HG02678 (cell line): ENCODE data around the gene ARHGAP40.

Experiments
- ATAC-seq: cut with Tn5 transposase; IDR thresholded peaks from one replicate; pipeline ENCODE4 v1.9.1; 2021; ENCODE audit warnings: mild to moderate bottlenecking, moderate library complexity; ENCODE audit not compliant: unreplicated experiment

The ARHGAP40 gene

DNA sequence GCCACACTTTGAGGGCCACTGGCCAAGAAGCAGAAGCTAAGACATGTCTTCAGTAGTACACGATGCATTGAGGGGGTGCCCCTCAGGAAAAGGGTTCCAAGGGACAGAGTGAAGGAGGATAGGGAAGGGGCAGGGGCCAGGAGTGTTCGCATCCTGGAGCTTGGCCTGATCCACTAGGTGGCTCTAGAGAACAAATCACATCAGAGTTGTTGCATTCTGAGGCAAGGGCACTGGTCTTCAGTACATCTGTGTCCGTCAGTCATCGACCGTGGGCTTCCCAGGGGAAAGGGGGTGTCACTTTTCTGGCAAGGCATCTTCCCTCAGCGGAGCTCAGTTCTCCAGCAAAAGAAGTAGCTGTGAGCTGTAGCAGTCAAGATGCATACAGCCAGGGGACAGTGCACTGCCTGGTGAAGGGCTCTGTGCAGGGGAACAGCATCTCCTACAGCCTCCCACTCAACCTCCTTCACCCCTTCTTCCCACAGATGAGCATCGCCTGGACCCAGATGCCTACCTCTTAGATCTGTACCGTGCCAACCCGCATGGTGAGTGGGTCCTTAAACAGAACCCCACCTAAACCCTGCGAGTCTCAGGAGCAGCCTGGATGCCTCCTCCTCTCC is 47.8 kb downstream of the ARHGAP40 start:
- ATAC-seq: no peak

DNA sequence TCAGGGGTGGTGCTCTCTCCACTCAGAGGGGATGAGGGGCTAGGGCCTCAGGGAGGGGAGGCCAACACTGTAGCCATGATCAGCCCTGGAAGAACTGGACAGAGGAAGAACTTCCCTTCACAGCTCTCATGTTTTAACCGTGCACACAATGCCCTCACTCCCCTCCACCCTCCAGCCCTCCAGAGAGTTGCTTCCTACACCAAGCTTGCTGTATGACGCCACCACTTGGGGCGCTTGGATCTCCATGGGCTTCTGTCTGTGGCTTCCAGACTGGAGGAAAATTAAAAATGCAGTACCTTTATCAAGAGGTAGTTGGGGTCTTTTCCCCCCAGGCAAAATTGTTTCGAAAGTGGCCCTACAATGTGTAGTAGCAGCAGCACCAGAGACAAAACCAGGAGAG is 48.4 kb downstream of the ARHGAP40 start:
- no peak for ATAC-seq

DNA sequence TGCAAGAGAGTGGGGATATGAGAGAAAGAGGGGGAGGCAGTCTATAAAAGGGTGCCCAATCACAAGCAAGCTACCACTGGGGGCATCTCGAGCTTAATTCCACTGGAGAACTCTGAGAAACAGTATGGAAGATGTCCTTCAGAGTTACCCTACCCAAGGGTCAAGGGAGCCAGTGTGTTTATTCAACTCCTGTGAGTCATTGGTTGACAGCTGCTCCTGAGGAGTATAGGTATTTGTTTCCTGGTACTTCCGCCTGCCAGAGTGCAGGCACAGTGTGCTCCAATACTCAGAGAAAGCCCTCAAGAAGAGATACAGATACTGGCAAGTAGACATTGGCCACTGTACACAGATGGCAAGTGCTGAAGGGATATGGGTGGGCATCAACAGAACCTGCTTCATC is 49.5 kb downstream of the ARHGAP40 start:
- ATAC-seq: no peak

DNA sequence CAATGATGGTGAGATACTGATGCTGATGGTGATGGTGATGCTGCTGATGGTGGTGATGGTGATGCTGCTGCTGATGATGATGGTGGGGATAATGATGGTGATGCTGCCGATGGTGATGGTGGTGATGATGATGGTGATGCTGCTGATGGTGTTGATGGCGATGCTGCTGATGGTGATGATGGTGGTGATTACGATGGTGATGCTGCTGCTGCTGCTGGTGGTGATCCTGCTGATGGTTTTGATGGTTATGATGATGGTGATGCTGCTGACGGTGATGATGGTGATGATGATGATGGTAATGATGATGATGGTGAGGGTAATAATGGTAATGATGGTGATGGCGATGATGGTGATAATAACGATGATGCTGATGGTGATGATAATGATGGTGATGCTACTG is 50.0 kb downstream of the ARHGAP40 start:
- no peak for ATAC-seq

DNA sequence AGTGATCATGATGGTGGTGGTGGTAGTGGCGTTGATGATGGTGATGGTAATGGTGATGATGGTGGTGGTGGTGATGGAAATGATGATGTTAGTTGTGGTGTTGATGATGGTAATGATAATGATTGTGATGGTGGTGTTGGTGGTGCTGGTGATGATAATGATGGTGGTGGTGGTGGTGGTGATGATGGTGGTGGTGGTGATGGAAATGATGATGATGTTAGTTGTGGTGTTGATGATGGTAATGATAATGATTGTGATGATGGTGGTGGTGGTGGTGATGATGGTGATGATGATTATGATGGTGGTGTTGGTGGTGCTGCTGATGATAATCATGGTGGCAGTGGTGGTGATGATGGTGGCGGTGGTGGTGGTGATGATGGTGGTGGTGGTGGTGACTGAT is 51.4 kb downstream of the ARHGAP40 start:
- ATAC-seq: no peak

DNA sequence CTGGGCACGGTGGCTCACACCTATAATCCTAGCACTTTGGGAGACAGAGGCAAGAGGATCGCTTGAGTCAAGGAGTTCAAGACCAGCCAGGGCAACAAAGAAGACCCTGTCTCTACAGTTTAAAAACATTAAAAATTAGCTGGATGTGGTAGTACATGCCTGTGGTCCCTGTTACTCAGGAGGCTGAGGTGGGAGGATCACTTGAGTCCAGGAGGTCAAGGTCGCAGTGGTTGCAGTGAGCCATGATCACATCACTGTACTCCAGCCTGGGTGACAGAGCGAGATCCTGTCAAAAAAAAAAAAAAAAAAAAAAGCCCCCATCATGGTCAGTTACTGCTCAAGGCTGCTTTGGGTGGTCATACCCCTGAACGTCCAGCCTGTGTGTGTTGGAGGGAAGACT is 55.8 kb downstream of the ARHGAP40 start:
- no peak for ATAC-seq

DNA sequence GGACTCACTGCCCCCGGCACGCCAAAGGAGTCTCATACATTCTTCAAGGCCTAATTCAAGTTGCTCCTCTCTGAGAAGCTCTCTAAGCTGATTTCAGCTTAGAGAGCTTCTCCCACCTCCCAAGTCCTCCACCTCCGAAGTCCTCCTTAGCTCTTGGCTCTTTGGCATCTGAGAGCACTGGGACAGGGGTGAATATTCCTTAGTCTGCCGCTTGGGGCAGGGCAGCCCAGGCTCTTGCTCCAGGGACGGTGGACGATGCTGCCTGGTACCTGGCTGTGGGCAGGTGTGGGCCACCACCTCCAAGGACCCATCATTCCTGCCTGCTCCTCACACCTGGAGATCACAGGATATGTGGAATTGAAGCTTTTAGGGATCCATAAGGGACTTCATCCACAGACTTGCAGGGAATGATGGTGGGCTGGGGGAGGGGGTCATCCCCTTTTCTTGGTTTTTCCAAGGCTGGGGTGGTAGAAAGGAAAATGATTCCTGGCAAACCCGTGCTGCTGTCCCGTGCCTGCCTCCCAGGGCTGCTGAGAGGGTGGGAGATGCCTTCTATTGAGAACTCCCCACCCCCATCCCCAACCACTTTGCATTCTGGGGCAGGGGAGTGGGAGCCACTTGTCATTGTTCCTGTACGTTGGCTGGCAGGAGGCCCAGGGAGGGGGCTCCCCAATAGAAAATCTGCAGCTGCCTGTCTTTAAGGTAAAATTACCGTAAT is 57.4 kb downstream of the ARHGAP40 start:
- ATAC-seq: no peak

DNA sequence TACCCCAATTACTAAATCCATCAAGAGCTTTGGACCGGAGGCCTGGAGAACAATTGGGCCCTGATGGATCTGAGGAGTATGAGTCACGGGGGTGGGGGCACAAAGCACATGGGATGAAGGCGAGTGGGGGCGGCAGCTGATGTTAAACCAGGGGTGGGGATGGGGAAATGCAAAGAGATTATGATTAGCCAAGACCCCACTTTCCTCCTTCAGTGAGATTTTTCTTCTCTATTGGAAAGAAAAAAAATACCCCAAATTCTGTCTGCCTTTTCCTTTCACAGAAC is 57.9 kb downstream of the ARHGAP40 start:
- ATAC-seq: no peak

DNA sequence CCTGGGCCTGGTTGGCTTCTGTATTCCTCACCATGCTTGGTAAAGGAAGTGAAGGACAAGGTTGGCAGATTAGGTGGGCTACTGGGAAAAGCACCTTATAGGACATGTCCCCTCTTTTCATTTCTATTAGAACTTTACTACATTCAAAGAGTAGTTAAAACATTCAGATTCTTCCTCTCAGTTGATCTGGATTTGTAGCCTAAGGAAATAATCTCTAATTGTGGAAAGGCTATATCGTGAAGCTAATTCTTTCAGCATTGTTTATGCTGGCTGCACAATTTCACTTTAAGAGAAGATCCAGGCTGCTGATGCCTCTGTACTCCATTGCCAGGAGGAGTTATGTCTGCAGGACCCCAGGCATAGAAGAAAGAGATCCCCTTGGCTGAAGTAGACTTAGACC is 58.8 kb downstream of the ARHGAP40 start:
- no peak for ATAC-seq

DNA sequence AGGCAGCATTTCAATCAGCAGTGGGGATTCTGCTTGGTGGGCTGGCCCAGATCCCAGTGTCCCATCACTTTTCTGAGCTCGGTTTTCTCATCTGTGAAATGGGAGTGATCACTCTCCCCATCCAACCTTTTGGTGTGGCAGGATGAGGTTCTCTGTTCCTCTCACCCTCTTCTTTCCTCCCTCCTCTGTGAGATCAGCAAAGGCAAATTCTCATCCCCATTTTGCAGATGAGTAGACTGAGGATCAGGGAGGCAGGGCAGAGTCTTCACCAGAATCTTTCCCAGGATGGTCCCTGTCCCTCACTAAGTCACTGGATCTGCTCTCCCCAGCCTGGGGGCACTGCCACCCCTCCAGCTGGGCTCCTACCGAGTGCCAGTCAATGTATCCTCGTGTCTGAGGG is 62.1 kb downstream of the ARHGAP40 start:
- ATAC-seq: no peak

DNA sequence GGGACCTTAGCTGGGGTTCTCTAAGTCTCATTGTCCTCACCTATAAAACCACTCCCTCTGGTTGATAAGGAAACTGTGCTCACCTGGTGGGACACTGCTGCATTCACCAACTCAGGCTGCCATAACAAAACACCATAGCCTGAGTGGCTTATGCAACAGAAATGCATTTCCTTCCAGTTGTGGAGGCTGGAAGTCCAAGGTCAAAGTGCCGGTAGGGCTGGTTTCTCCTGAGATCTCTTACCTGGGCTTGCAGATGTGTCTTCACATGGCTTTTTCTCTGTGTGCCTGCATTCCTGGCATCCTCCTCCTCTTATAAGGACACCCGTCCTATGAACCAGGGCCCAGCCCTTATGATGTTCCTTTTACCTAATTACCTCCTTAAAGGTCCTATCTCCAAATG is 62.7 kb downstream of the ARHGAP40 start:
- no peak for ATAC-seq

DNA sequence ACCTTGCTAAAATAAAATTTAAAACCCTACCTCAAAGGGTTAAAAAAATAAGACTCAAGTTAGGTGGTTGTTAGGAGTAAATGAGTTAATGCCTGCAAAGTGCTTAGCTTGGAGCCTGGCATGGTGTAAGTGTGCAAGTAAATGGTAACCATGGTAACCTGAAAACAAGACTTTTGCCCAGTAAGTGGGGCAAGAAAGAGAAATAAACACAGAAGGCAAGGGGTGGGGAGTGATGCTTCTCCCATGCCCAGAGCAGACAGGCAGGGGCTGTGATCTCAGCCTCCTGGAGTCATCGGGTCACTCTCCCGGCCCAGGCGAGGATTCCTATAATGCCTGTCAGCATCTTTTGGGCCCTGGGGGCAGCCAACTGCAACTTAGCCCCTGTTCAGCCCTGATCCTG is 63.5 kb downstream of the ARHGAP40 start:
- ATAC-seq: no peak

DNA sequence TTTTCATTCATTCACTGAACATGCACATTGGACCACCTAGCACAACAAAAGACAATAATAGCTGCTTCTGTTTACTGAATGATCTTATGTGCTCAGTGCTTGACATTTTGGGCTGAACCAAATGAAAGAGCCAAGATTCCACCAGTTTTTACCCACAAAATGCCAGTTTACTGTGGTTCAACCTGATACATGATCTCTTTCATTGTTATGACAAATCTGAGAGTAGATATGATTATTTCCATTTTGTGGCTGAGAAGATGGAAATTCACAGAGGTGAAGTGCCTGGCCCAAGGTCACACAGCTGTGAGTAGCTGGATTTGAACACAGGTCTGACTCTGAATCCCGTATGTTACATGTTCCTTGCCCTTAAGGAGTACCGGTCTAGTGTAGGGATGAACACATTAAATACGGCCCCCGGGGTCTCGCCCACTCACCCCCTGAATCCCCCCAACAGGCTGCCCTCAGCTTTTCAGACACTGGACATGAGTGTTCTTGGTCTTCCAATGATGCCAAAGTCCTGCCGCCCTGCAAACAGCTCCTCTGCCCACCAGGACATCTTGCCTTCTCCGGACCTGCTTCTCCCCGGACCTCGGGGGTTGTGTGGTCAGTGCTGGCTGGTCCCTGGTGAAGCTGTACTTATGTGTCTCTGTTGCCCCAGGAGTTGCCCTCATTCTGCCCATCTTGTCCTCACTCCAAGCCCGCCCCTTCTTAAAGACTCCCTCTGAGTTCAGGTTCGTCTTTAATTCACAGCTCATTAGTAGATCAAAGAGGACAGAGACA is 64.1 kb downstream of the ARHGAP40 start:
- ATAC-seq: no peak

DNA sequence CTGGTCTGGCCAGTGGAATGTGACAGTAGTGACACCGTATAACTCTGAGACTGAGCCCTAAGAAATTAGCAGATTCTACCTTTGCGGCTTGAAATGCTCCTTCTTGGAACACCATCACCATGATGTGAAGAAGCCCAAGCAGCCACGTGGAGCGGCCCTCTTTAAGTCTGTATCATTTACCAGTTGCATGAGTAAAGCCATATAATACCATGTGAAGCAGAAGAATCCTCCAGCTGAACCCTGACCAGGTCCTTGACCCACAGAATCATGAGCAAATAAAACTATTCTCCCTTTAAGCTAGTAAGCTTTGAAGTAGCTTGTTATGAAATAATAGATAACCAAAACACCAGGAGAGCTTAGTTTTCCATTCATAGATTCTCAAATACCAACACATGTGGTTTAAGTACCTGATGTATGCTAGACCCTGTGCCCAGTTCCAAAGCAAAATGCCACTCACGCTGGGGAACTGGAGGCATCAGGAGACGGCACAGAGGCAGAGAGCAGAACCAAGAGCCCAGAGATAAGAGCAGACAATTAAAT is 65.9 kb downstream of the ARHGAP40 start:
- ATAC-seq: no peak

DNA sequence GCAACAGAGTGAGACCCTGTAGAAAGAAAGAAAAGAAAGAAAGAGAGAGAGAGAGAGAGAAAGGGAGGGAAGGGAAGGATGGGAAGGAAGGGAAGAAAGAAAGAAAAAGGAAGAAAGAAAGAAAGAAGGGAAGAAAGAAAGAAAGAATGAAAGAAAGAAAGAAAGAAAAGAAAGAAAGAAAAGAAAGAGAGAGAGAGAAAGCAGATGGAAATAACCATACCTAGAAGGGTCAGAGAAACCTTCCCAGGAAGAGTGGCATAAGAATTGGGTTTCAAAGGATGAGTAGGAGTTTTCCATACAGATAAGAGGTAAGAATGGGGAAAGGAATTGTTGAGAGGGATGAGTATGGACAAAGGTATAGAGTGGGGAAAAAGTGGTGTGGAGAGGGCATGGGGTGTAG is 68.1 kb downstream of the ARHGAP40 start:
- no peak for ATAC-seq

DNA sequence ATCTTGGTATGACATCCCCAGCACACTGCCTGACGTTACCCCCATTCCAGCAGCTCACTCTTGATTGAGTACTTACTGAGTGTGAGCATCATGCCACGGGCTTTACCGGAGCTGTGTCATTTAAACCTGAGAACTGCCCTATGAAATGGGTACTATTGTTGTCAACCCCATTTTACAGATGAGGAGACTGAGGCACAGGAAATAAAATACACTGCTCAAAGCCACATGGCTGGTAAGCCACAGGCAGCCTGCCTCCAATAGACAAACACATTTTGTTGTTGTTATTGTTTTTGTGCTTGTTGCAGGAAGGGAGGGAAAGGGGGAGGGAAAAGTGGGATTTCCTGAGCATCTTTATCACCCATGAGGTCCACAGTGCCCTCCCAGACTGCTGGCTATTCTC is 69.2 kb downstream of the ARHGAP40 start:
- no peak for ATAC-seq

DNA sequence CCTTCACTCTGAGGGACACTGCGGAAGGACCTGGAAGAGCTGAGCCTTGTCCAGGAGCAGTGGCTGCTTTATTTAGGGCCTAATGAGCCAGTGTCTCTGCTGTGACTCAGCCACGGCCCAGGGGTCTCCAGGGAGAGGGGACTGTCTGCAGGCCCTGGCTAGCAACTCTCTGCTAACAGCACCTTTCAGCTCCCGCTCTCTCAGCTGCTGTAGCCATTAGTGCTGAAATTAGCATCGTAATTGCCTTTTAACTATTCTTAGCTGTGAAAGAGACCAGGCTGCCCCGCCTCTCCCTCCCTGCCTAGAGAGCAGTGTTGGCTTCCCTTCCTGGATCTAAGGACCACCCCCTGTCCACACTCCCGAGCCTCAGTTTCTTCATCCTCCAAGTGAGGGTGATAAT is 69.6 kb downstream of the ARHGAP40 start:
- ATAC-seq: no peak

DNA sequence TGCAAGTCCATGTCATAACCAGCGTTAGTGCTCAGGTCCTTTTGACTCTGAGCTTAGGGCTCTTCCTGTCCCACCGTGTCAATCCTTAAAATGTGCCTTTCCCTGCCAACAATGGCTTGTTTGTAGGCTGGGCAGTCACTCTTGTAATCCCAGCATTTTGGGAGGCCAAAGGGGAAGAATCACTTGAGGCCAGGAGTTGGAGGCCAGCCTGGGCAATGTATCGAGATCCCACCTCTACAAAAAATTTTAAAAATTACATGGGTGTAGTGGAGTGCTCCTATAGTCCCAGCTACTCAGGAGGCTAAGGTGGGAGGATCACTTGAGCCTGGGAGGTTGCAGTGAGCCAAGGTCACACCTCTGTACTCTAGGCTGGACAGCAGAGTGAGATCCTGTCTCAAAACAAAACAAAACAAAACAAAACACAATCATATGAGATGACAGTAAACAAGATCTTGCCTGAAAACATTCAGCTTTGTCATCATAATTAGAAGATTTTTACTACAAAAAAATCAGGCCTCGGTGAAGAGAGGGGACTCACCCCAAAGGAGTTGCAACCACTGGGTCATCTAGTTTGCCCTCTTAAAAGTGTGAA is 70.2 kb downstream of the ARHGAP40 start:
- ATAC-seq: no peak

DNA sequence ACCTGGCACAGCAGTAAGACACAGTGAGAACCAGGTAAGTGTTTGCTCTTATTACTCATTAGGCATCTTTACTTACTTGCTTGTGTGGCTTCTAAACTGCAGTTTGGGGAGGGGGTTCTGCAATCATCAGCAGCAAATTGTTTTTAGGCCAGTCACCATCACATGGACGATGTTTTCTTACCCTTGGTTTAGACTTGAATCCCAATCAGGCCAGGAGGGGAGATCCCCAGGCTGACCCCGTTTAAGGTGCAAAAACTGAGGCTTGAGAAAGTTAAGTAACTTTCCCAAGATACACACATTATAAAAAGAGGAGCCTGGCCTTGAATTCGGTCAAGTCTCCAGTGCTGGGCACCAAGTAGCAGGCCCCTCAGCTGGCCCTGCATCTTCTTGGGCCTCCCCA is 70.9 kb downstream of the ARHGAP40 start:
- ATAC-seq: no peak

DNA sequence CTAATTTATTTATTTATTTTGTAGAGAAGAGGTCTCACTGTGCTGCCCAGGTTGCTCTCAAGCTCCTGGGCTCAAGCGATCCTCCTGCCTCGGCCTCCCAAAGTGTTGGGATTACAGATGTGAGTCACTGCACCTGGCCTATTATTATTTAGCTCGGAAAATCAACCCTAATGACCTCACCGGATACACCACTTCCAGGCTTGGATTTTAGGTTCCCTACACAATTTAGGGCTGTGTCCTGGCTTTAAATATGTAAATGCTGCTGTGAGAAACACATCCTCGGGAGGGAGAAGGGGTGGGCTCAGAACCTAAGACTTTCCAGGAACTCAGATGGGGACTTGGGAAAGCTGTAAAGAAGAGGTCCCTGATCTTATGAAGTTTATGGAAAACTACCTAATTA is 71.7 kb downstream of the ARHGAP40 start:
- no peak for ATAC-seq

DNA sequence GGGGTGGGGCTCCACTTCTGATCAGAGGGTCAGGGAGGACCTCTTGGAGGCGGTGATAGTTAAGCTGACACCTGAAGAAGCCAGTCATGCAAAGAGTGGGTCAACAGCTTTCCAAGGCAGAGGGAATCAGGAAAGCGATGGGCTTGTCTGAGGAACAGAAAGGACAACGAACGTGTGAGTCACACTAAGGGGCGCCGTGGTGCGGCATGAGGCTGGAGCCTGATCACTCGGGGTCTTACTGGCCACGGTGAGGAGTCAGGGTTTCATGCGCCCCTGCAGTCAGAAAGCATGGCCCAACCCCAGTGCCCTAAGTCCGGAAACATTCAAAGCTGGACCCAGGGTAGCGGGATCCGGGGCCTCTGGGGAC is 72.1 kb downstream of the ARHGAP40 start:
- peak; percentile 8 for ATAC-seq
